CD14-positive monocyte (primary cell): ENCODE data around the gene TMEM182. TPM values are rescaled to one million over a fixed set of nuclear protein-coding genes. Genes with fewer than 3 reads are reported as not detected.

Source experiments
- DNase-seq, 3 donors: peaks; one replicate each; pipeline ENCODE4 v3.0.0-alpha.2; 2011 to 2022
- H2AFZ ChIP-seq: 2 replicates; pipeline ENCODE4 v1.6.0; 2012; ENCODE audit warnings: mild to moderate bottlenecking, low read depth, low read length, inconsistent platforms; ENCODE audit not compliant: insufficient read depth, poor library complexity, severe bottlenecking
- H3K27ac ChIP-seq, 2 donors: 1 replicate in 1 of 2; 2 replicates in 1 of 2; pipeline ENCODE4 v1.5.1; 2012 to 2013; ENCODE audit warnings: low read length in 2 of 2, control low read depth in 1 of 2, inconsistent platforms in 1 of 2, low read depth in 1 of 2, mild to moderate bottlenecking in 1 of 2
- H3K27me3 ChIP-seq, 2 donors: one replicate each; pipeline versions ENCODE4 v1.6.0 to v1.6.1; 2011 to 2013; ENCODE audit warnings: low read length in 2 of 2; ENCODE audit not compliant: control insufficient read depth in 2 of 2, insufficient read depth in 2 of 2
- H3K36me3 ChIP-seq, 2 donors: replicated peaks in 1 of 2; 1 replicate in 1 of 2; 2 replicates in 1 of 2; pipeline versions ENCODE4 v1.5.1 to v1.6.1; 2012 to 2013; ENCODE audit warnings: low read length in 2 of 2, control low read depth in 1 of 2, inconsistent platforms in 1 of 2, mild to moderate bottlenecking in 1 of 2; ENCODE audit not compliant: insufficient read depth in 2 of 2, control insufficient read depth in 1 of 2
- H3K4me1 ChIP-seq, 2 donors: 1 replicate in 1 of 2; 2 replicates in 1 of 2; pipeline versions ENCODE4 v1.5.1 to v1.6.1; 2012 to 2013; ENCODE audit warnings: low read length in 2 of 2, control low read depth in 1 of 2, inconsistent platforms in 1 of 2, mild to moderate bottlenecking in 1 of 2, moderate library complexity in 1 of 2; ENCODE audit not compliant: insufficient read depth in 2 of 2, control insufficient read depth in 1 of 2
- H3K4me2 ChIP-seq: replicated peaks from 2 replicates; pipeline ENCODE3; 2012; ENCODE audit warnings: low read length, moderate library complexity, mild to moderate bottlenecking; ENCODE audit not compliant: poor library complexity, severe bottlenecking; ENCODE audit errors: extremely low read depth
- H3K4me3 ChIP-seq, 3 experiments: fragments of 200-600 bp in 1 of 3; sonication (generic) in 1 of 3; replicated peaks in 1 of 3; 1 replicate in 2 of 3; 2 replicates in 1 of 3; pipeline ENCODE4 v1.5.1; 2011 to 2013; ENCODE audit warnings: low read length in 3 of 3, mild to moderate bottlenecking in 3 of 3, control low read depth in 2 of 3, low read depth in 2 of 3, inconsistent platforms in 1 of 3, moderate library complexity in 1 of 3
- H3K79me2 ChIP-seq: 2 replicates; pipeline ENCODE4 v1.6.0; 2012; ENCODE audit warnings: mild to moderate bottlenecking, control low read depth, inconsistent platforms, low read length, moderate library complexity; ENCODE audit not compliant: insufficient read depth
- H3K9ac ChIP-seq: 2 replicates; pipeline ENCODE4 v1.6.0; 2017; ENCODE audit warnings: low read length, mild to moderate bottlenecking; ENCODE audit not compliant: insufficient read depth, poor library complexity, severe bottlenecking
- H3K9me3 ChIP-seq, 2 donors: replicated peaks in 1 of 2; 1 replicate in 1 of 2; 2 replicates in 1 of 2; pipeline versions ENCODE4 v1.5.1 to v1.6.1; 2012 to 2013; ENCODE audit warnings: low read length in 2 of 2, control low read depth in 1 of 2; ENCODE audit not compliant: control insufficient read depth in 1 of 2, insufficient read depth in 1 of 2
- H4K20me1 ChIP-seq: 2 replicates; pipeline ENCODE4 v1.6.0; 2012; ENCODE audit warnings: mild to moderate bottlenecking, low read length, control low read depth, moderate library complexity; ENCODE audit not compliant: insufficient read depth
- H3K27ac Mint-ChIP-seq, 7 donors: one replicate each; pipeline ENCODE4 v1.8.0; 2020; ENCODE audit warnings: mild to moderate bottlenecking in 7 of 7, mixed read lengths in 7 of 7, moderate library complexity in 6 of 7, inconsistent platforms in 2 of 7
- H3K27me3 Mint-ChIP-seq, 3 donors: one replicate each; pipeline ENCODE4 v1.8.0; 2021 to 2022; ENCODE audit warnings: low read depth in 3 of 3, mild to moderate bottlenecking in 3 of 3, mixed read lengths in 3 of 3, moderate library complexity in 3 of 3, inconsistent platforms in 1 of 3
- H3K36me3 Mint-ChIP-seq, 2 donors: one replicate each; pipeline ENCODE4 v1.8.0; 2020; ENCODE audit warnings: mixed read lengths in 2 of 2, inconsistent platforms in 1 of 2, mild to moderate bottlenecking in 1 of 2
- H3K4me1 Mint-ChIP-seq: one replicate; pipeline ENCODE4 v1.8.0; 2020; ENCODE audit warnings: mild to moderate bottlenecking, mixed read lengths
- H3K4me3 Mint-ChIP-seq, 2 donors: one replicate each; pipeline ENCODE4 v1.8.0; 2020; ENCODE audit warnings: mild to moderate bottlenecking in 2 of 2, mixed read lengths in 2 of 2, moderate library complexity in 1 of 2
- H3K9me3 Mint-ChIP-seq, 7 donors: one replicate each; pipeline ENCODE4 v1.8.0; 2020 to 2022; ENCODE audit warnings: mixed read lengths in 7 of 7, mild to moderate bottlenecking in 6 of 7, moderate library complexity in 6 of 7, inconsistent platforms in 2 of 7
- CTCF ChIP-seq: fragments of 200-600 bp; IDR thresholded peaks from one replicate; pipeline ENCODE4 v1.8.0; 2022; ENCODE audit warnings: antibody characterized with exemption, mild to moderate bottlenecking
- WGBS: methylation state at CpG from one replicate; pipeline ENCODE4 v1.1.5; 2013; ENCODE audit warnings: missing lambda C conversion rate; ENCODE audit not compliant: insufficient coverage; 5-methylcytosine and 5-hydroxymethylcytosine counted together
- intact Hi-C, 2 donors: fragments of 100-400 bp; cut with micrococcal nuclease; formaldehyde crosslinking; loops; one replicate each; pipeline versions ENCODE4 v1.15.0 to v1.15.1; 2023
- polyA plus RNA-seq, 3 donors: library from polyadenylated mRNA; depleted of rRNA in 1 of 3; unstranded in 2 of 3; stranded (reverse) in 1 of 3; fragments of 300-500 nt in 2 of 3; fragments of >200 nt in 1 of 3; fragmentation: Illumina TruSeq in 2 of 3; gene quantifications; 1 replicate in 2 of 3; 2 replicates in 1 of 3; pipeline ENCODE4 v1.2.3, GENCODE V29; 2012 to 2021

The TMEM182 gene
- polyA plus RNA-seq, 3 donors: 0.24 to 0.69 (median 0.28) TPM

GRCh38 chr2:102789349-102790090, 27.7 kb downstream of the TMEM182 start:
- H3K9me3 Mint-ChIP-seq: no peaks in the 10 kb centered on the region

GRCh38 chr2:102790091-102790455, 28.2 kb downstream of the TMEM182 start:
- no peak overlapping the region for H3K27ac Mint-ChIP-seq
- H3K9me3 Mint-ChIP-seq: no peaks in the 10 kb centered on the region
- no peaks in the 10 kb centered on the region for H4K20me1 ChIP-seq
- H3K9ac ChIP-seq: no peak overlapping the region
- 100% methylated on average over 2 of the region's 3 CpGs for WGBS
- H2AFZ ChIP-seq: no peak overlapping the region
- H3K27me3 ChIP-seq: no peaks in the 10 kb centered on the region
- DNase-seq: no peak
- TF ChIP-seq CTCF: no peak
- intact Hi-C loops: no loop called here
- H3K9me3 ChIP-seq: no peaks in the 10 kb centered on the region
- no peak overlapping the region for H3K27ac ChIP-seq
- H3K36me3 ChIP-seq: no peaks in the 10 kb centered on the region
- no peaks in the 10 kb centered on the region for H3K4me1 ChIP-seq
- no peak overlapping the region for H3K4me2 ChIP-seq
- H3K4me3 Mint-ChIP-seq: no peak overlapping the region
- peaks cover 17% of the 10 kb centered on the region for H3K4me1 Mint-ChIP-seq
- H3K4me3 ChIP-seq: no peak overlapping the region
- peaks cover 0 to 3% of the 10 kb centered on the region in 2 donors for H3K36me3 Mint-ChIP-seq
- H3K27me3 Mint-ChIP-seq: peaks cover 0 to 2% (median 0%) of the 10 kb centered on the region in 3 donors
- no peaks in the 10 kb centered on the region for H3K79me2 ChIP-seq

More at GRCh38 chr2:102789349-102790090, 27.7 kb downstream of the TMEM182 start:
- Histone ChIP-seq H2AFZ (no peak overlapping the region), H3K79me2 (no peaks in the 10 kb centered on the region), H3K4me3 (no peak overlapping the region), H3K9ac (no peak overlapping the region), H3K4me1 (no peaks in the 10 kb centered on the region), H3K36me3 (no peaks in the 10 kb centered on the region), H3K4me2 (no peak overlapping the region), H3K27me3 (no peaks in the 10 kb centered on the region), H3K9me3 (no peaks in the 10 kb centered on the region), H3K27ac (no peak overlapping the region), H4K20me1 (no peaks in the 10 kb centered on the region)
- Mint-ChIP-seq H3K4me3 (no peak overlapping the region), H3K27me3 (peaks cover 0 to 2% (median 0%) of the 10 kb centered on the region in 3 donors), H3K36me3 (peaks cover 0 to 3% of the 10 kb centered on the region in 2 donors), H3K4me1 (peaks cover 17% of the 10 kb centered on the region), H3K27ac (no peak overlapping the region)
- no peak for DNase-seq
- no peak for TF ChIP-seq CTCF
- intact Hi-C loops: no loop called here
- 70% methylated on average over 7 of the region's 7 CpGs for WGBS
